HEK293 (cell line): Measurements from ENCODE around the gene HHIP.

Experiments used
- CTCF ChIP-seq: fragments of 450-650 bp; formaldehyde crosslinking; IDR thresholded peaks from 2 replicates; pipeline ENCODE4 v1.5.1; 2016; ENCODE audit warnings: missing biosample characterization, missing genetic modification characterization
- GLI2 ChIP-seq: fragments of 450-650 bp; formaldehyde crosslinking; IDR thresholded peaks from 2 replicates; pipeline ENCODE4; 2017; ENCODE audit warnings: missing biosample characterization, missing genetic modification characterization, low read depth, borderline replicate concordance
- KLF10 ChIP-seq: fragments of 450-650 bp; IDR thresholded peaks from 2 replicates; pipeline ENCODE4 v1.5.1; 2018; ENCODE audit warnings: missing biosample characterization, mild to moderate bottlenecking, missing genetic modification characterization
- PRDM1 ChIP-seq: fragments of 450-650 bp; formaldehyde crosslinking; IDR thresholded peaks from 2 replicates; pipeline ENCODE4; 2016; ENCODE audit warnings: missing biosample characterization, missing genetic modification characterization
- SP2 ChIP-seq: fragments of 450-650 bp; formaldehyde crosslinking; IDR thresholded peaks from 2 replicates; pipeline ENCODE4 v1.5.1; 2016; ENCODE audit warnings: missing biosample characterization, missing genetic modification characterization
- ZNF16 ChIP-seq: fragments of 450-650 bp; formaldehyde crosslinking; IDR thresholded peaks from 2 replicates; pipeline ENCODE4 v1.5.1; 2016; ENCODE audit warnings: low read depth, missing biosample characterization, missing genetic modification characterization
- ZNF211 ChIP-seq: fragments of 450-650 bp; formaldehyde crosslinking; IDR thresholded peaks from 2 replicates; pipeline ENCODE4 v1.5.1; 2016; ENCODE audit warnings: low read depth, missing biosample characterization, missing genetic modification characterization
- ZNF280C ChIP-seq: fragments of 450-650 bp; formaldehyde crosslinking; IDR thresholded peaks from 2 replicates; pipeline ENCODE4 v1.5.1; 2016; ENCODE audit warnings: missing biosample characterization, missing genetic modification characterization
- ZNF664 ChIP-seq: fragments of 450-650 bp; formaldehyde crosslinking; IDR thresholded peaks from 2 replicates; pipeline ENCODE4 v1.5.1; 2016; ENCODE audit warnings: missing biosample characterization, missing genetic modification characterization
- ZSCAN30 ChIP-seq: fragments of 450-650 bp; IDR thresholded peaks from 2 replicates; pipeline ENCODE4 v1.5.1; 2018; ENCODE audit warnings: missing biosample characterization, mild to moderate bottlenecking, missing genetic modification characterization, moderate library complexity
- TF ChIP-seq, protein P1 (sequence below): fragments of 450-650 bp; formaldehyde crosslinking; IDR thresholded peaks from 2 replicates; pipeline ENCODE4 v1.5.1; 2016; ENCODE audit warnings: missing biosample characterization, missing genetic modification characterization
- TF ChIP-seq, protein P2 (sequence below): fragments of 450-650 bp; formaldehyde crosslinking; IDR thresholded peaks from 2 replicates; pipeline ENCODE4 v1.5.1; 2016; ENCODE audit warnings: missing biosample characterization, missing genetic modification characterization

DNA sequence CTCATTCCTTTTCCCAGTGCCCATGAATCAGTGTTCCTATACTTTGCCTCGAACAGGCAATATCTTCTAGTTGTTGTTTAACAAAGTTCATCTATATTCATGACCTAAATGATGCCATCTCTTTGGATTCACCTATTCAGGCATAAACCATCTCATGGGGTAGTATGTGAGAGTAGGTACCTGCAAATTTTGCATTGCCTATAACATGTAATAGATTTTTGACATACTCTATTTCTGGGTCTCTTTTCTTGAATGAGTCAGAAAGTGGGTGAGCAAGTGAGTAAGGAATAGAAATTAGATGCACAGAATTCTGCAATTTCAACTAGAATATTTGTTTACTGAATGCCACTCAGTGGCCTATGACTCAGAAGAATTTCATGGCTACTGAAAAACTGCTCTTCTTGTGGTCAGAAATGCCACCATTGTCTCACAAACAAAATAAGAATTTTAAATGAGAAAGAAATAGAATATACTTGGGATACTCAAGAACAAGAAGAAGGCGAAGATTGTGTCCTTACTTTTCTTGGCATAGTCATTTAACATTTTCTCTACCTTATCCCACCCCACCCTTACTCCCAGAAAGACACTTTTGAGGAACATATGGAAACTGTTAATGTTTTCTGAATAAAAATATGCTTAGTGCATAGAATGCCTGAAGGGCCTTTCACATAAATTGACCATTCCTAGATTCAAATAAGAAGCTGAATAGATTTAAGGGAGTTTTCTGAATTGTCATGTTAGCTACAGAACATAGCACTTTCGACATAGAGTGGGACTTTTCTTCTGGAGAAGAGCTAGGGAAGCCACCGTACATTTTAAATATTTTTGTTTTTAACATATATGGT, 86.8 kb downstream of the HHIP start:
- TF ChIP-seq GLI2 (no peak), CTCF (tag by site-specific recombination) (no peak), PRDM1 (tag by site-specific recombination) (no peak), ZSCAN30 (tag by site-specific recombination) (no peak), ZNF211 (tag by site-specific recombination) (no peak), ZNF16 (tag by site-specific recombination) (no peak), SP2 (tag by site-specific recombination) (no peak), ZNF280C (no peak), KLF10 (tag by site-specific recombination) (no peak), ZNF664 (tag by site-specific recombination) (no peak)
- TF ChIP-seq, protein P1, sequence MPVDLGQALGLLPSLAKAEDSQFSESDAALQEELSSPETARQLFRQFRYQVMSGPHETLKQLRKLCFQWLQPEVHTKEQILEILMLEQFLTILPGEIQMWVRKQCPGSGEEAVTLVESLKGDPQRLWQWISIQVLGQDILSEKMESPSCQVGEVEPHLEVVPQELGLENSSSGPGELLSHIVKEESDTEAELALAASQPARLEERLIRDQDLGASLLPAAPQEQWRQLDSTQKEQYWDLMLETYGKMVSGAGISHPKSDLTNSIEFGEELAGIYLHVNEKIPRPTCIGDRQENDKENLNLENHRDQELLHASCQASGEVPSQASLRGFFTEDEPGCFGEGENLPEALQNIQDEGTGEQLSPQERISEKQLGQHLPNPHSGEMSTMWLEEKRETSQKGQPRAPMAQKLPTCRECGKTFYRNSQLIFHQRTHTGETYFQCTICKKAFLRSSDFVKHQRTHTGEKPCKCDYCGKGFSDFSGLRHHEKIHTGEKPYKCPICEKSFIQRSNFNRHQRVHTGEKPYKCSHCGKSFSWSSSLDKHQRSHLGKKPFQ (tag by site-specific recombination), result no peak
- TF ChIP-seq, protein P2, sequence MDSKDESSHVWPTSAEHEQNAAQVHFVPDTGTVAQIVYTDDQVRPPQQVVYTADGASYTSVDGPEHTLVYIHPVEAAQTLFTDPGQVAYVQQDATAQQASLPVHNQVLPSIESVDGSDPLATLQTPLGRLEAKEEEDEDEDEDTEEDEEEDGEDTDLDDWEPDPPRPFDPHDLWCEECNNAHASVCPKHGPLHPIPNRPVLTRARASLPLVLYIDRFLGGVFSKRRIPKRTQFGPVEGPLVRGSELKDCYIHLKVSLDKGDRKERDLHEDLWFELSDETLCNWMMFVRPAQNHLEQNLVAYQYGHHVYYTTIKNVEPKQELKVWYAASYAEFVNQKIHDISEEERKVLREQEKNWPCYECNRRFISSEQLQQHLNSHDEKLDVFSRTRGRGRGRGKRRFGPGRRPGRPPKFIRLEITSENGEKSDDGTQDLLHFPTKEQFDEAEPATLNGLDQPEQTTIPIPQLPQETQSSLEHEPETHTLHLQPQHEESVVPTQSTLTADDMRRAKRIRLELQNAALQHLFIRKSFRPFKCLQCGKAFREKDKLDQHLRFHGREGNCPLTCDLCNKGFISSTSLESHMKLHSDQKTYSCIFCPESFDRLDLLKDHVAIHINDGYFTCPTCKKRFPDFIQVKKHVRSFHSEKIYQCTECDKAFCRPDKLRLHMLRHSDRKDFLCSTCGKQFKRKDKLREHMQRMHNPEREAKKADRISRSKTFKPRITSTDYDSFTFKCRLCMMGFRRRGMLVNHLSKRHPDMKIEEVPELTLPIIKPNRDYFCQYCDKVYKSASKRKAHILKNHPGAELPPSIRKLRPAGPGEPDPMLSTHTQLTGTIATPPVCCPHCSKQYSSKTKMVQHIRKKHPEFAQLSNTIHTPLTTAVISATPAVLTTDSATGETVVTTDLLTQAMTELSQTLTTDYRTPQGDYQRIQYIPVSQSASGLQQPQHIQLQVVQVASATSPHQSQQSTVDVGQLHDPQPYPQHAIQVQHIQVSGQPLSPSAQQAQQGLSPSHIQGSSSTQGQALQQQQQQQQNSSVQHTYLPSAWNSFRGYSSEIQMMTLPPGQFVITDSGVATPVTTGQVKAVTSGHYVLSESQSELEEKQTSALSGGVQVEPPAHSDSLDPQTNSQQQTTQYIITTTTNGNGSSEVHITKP (tag by site-specific recombination), result no peak
